Adrenal gland (tissue), 12 donors: ENCODE data around the gene ACER3. TPM values are rescaled to one million over a fixed set of nuclear protein-coding genes. Genes with fewer than 3 reads are reported as not detected.
"Not testable (repeated sequence)": the region's sequence is repeated elsewhere in the genome, so short reads cannot be mapped to it uniquely, and the experiment has no call there.

ENCODE experiments used
- DNase-seq, 7 donors: peaks; one replicate each; pipeline ENCODE4 v3.0.0-alpha.2; 2019 to 2020
- H3K27ac ChIP-seq, 5 donors: fragments of 200-600 bp; sonication (generic) in 4 of 5; 1 replicate in 3 of 5; 2 replicates in 2 of 5; pipeline versions ENCODE4 v1.5.1 to v1.8.0; 2016 to 2020; ENCODE audit warnings: mild to moderate bottlenecking in 1 of 5
- H3K27me3 ChIP-seq: fragments of 200-600 bp; 2 replicates; pipeline ENCODE4 v1.8.0; 2021
- H3K36me3 ChIP-seq, 2 donors: fragments of 200-600 bp; replicated peaks in 1 of 2; 1 replicate in 1 of 2; 2 replicates in 1 of 2; pipeline versions ENCODE4 v1.5.1 to v1.8.0; 2018 to 2022
- H3K4me1 ChIP-seq, 2 donors: fragments of 200-600 bp; replicated peaks in 1 of 2; 1 replicate in 1 of 2; 2 replicates in 1 of 2; pipeline versions ENCODE4 v1.5.1 to v1.8.0; 2018 to 2021
- H3K4me3 ChIP-seq, 4 donors: fragments of 200-600 bp; sonication (generic) in 3 of 4; one replicate each; pipeline ENCODE4 v1.5.1; 2016 to 2018
- H3K9me3 ChIP-seq, 3 donors: fragments of 200-600 bp; sonication (generic) in 1 of 3; replicated peaks in 1 of 3; 1 replicate in 2 of 3; 2 replicates in 1 of 3; pipeline versions ENCODE4 v1.5.1 to v1.8.0; 2016 to 2021
- POLR2A ChIP-seq, 2 donors: fragments of 450-650 bp; IDR thresholded peaks; one replicate each; pipeline ENCODE4 v1.6.1; 2017; ENCODE audit warnings: antibody characterized with exemption in 2 of 2, mild to moderate bottlenecking in 2 of 2, moderate library complexity in 1 of 2
- WGBS, 4 donors: extraction: QIAGEN DNeasy Blood & Tissue Kit in 2 of 4; methylation state at CpG; one replicate each; pipeline versions ENCODE4 v1.1.5 to v1.1.7; 2013 to 2017; 5-methylcytosine and 5-hydroxymethylcytosine counted together
- intact Hi-C, 2 donors: fragments of 100-400 bp; cut with DNase I; formaldehyde crosslinking; loops; one replicate each; pipeline versions ENCODE4 v1.14.1 to v1.15.0; 2022 to 2023
- polyA plus RNA-seq, 3 donors: library from polyadenylated mRNA; stranded (reverse); fragments of 200-250 nt in 2 of 3; fragments of 350-450 nt in 1 of 3; fragmentation: Illumina TruSeq in 1 of 3; extraction: RNeasy Lipid Tissue Mini Kit (QIAGEN cat#74804) in 1 of 3; gene quantifications; one replicate each; pipeline ENCODE4 v1.2.3, GENCODE V29; 2013 to 2014
- total RNA-seq, 9 donors: library from RNA; depleted of rRNA in 4 of 9; stranded (reverse); fragments of >200 nt in 4 of 9; fragments of 120-200 nt in 1 of 9; fragmentation: NEBNext Ultra II Directional in 1 of 9; extraction: Animal tissue kit (Norgen Biotek cat#: 25700) in 1 of 9; gene quantifications; one replicate each; pipeline versions ENCODE4 v1.1.0 to v1.2.4, GENCODE V29; 2013 to 2023
- TF ChIP-seq, protein P1 (sequence below), 6 experiments: fragments of 450-650 bp in 4 of 6; fragments of 200-600 bp in 2 of 6; sonication (generic) in 1 of 6; IDR thresholded peaks; 1 replicate in 5 of 6; 2 replicates in 1 of 6; pipeline versions ENCODE4 v1.5.1 to v1.8.0; 2016 to 2021; ENCODE audit warnings: antibody characterized with exemption in 6 of 6, mild to moderate bottlenecking in 2 of 6, moderate library complexity in 1 of 6
- donor health status: healthy with polysubstance abuse.
- donor health status: Bipolar disorder and iron deficiency.
- donor health status: DM: yes; HTN: yes; CAD: no.
- donor health status: DM: no; HTN: no; CAD: no.
- donor health status: DM: no; HTN: no; CAD: no.
- donor health status: DM: yes; HTN: yes; CAD: no.

Gene ACER3
- total and polyA plus RNA-seq, 12 donors, result 4.1 to 22.0 (median 15.3) TPM

DNA sequence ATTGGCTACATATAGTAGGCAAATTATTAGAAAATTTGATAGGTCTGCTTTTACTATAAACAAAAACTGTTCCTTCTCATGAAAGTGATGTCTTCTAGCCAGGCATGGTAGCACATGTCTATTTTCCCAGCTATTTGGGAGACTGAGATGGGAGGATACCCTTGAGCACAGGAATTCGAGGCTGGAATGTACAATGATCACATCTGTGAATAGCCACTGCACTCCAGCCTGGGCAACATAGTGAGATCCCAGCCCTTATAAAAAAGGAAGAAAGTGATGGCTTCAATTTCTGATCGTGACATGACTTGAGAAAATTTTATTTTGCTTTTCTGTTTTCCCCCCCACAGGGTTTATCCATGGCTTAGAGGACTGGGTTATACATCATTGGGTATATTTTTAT lies 154.0 kb downstream of the ACER3 start:
- Histone ChIP-seq H3K36me3 (no peaks in the 10 kb centered on the region), H3K27ac (no peak overlapping the region), H3K27me3 (no peaks in the 10 kb centered on the region), H3K4me1 (no peaks in the 10 kb centered on the region), H3K4me3 (no peak overlapping the region), H3K9me3 (no peaks in the 10 kb centered on the region)
- intact Hi-C loops, result no loop called here
- no peak for TF ChIP-seq POLR2A (IDR thresholded peaks at IDR 0.05)
- TF ChIP-seq, protein P1, sequence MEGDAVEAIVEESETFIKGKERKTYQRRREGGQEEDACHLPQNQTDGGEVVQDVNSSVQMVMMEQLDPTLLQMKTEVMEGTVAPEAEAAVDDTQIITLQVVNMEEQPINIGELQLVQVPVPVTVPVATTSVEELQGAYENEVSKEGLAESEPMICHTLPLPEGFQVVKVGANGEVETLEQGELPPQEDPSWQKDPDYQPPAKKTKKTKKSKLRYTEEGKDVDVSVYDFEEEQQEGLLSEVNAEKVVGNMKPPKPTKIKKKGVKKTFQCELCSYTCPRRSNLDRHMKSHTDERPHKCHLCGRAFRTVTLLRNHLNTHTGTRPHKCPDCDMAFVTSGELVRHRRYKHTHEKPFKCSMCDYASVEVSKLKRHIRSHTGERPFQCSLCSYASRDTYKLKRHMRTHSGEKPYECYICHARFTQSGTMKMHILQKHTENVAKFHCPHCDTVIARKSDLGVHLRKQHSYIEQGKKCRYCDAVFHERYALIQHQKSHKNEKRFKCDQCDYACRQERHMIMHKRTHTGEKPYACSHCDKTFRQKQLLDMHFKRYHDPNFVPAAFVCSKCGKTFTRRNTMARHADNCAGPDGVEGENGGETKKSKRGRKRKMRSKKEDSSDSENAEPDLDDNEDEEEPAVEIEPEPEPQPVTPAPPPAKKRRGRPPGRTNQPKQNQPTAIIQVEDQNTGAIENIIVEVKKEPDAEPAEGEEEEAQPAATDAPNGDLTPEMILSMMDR (IDR thresholded peaks at IDR 0.05), result no peak
- DNase-seq, result no peak
- 92 to 97% (median 93%) methylated on average over 2 of the region's 2 CpGs for WGBS, 4 donors

DNA sequence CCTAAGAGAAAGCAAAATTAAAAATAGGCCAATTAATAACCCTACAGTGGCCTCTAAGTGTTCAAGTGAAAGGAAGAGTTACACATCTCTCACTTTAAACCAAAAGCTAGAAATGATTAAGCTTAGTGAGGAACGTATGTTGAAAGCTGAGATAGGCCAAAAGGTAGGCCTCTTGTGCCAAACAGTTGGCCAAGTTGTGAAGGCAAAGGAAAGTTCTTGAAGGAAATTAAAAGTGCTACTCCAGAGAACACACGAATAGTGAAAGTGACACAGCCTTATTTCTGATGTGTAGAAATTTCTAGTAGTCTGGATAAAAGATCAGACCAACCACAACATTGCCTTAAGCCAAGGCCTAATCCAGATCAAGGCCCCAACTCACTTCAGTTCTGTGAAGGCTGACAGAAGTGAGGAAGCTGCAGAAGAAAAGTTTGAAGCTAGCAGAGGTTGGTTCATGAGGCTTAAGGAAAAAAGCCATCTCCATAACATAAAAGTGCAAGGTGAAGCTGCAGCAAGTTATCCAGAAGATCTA lies 157.7 kb downstream of the ACER3 start:
- H3K9me3 ChIP-seq, intact Hi-C loops, H3K4me1 ChIP-seq, H3K36me3 ChIP-seq, DNase-seq, H3K4me3 ChIP-seq, H3K27me3 ChIP-seq, H3K27ac ChIP-seq: not testable (repeated sequence)
- WGBS, 4 donors, result 85 to 94% (median 92%) methylated on average over 2 of the region's 2 CpGs

DNA sequence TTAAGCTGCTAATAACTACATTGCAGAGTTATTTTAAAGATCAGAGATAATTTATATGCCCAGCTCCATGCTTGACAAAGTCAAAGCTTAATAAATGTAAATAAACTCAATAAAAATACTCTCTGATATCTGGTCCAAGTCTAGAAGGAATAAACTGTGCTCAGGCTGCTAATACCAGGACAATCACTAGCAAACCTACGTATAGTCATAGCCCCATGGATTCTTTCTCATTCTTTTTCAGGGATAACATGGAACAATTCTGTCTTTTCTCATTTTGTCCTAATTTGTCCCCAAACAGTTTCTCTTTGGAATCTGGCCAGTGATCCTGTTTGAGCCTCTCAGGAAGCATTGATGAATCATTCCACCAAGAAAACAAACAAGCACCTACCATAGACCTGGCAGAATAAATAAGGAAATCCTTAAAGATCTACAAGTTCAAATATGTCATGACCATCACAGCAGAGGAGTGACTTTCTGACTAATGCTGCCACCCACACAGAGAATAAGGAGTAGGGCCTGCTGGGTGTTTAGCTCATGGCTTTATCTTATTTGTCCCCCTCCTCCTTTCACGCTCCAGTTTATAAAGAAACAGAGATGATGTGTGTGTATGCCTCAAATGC lies 159.4 kb downstream of the ACER3 start:
- TF ChIP-seq POLR2A (IDR thresholded peaks at IDR 0.05), result no peak
- TF ChIP-seq, protein P1 (IDR thresholded peaks at IDR 0.05), result no peak
- DNase-seq, result no peak
- Histone ChIP-seq H3K4me3 (no peak overlapping the region), H3K9me3 (no peaks in the 10 kb centered on the region), H3K36me3 (no peaks in the 10 kb centered on the region), H3K4me1 (no peaks in the 10 kb centered on the region), H3K27me3 (no peaks in the 10 kb centered on the region), H3K27ac (no peak overlapping the region)
- WGBS, 4 donors, result 65 to 84% (median 72%) methylated on average over 2 of the region's 2 CpGs
- intact Hi-C loops, result no loop called here

DNA sequence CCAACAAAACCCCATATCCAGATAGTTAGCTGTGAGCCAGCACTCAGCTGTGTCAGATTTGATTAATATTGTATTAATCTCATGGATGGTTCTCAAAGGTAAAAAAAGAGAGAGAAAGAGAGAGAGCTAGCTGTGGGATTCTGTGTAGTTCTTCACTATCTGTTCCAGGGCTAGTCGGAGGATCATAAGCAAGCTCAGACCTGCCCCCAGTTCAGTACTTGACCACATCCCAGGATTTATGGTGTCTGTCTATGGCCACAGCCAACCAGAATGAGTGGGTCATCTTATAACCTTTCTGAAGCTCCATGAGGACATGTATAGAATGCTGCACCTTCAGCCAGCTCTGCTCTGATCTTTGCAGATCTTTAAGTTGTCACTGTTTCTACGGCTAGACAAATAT lies 160.0 kb downstream of the ACER3 start:
- 87 to 97% (median 93%) methylated on average over 2 of the region's 2 CpGs for WGBS, 4 donors
- intact Hi-C loops, result no loop called here
- no peaks in the 10 kb centered on the region for H3K4me1 ChIP-seq
- TF ChIP-seq POLR2A (IDR thresholded peaks at IDR 0.05), result no peak
- TF ChIP-seq, protein P1 (IDR thresholded peaks at IDR 0.05), result no peak
- no peak for DNase-seq
- H3K27me3 ChIP-seq, result no peaks in the 10 kb centered on the region
- H3K4me3 ChIP-seq, result no peak overlapping the region
- no peaks in the 10 kb centered on the region for H3K36me3 ChIP-seq
- H3K9me3 ChIP-seq, result no peaks in the 10 kb centered on the region
- H3K27ac ChIP-seq, result no peak overlapping the region

DNA sequence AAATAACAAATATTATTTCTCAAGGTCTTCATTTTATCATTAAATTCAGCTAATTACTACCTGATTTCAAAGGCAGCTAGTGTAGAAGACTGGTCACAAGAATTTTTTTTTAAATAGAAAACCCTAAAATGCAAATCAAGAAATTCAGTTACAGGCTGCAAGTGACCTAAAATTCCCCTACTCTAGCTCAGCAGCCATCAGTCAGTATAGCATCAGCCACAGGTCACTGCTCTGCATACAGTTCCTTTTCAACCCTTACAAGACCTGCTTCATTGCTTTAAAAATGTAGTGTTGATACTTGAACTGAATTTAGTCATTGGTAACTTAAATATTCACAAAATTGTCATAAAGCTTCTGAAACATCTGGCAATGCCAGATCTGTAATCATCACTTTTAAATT lies 164.0 kb downstream of the ACER3 start:
- no peak for DNase-seq
- H3K9me3 ChIP-seq, result no peaks in the 10 kb centered on the region
- no peak overlapping the region for H3K27ac ChIP-seq
- peaks cover 4% of the 10 kb centered on the region for H3K27me3 ChIP-seq
- no peak overlapping the region for H3K4me3 ChIP-seq
- H3K36me3 ChIP-seq, result no peaks in the 10 kb centered on the region
- no peaks in the 10 kb centered on the region for H3K4me1 ChIP-seq
- no peak for TF ChIP-seq POLR2A (IDR thresholded peaks at IDR 0.05)
- TF ChIP-seq, protein P1 (IDR thresholded peaks at IDR 0.05), result no peak
- intact Hi-C loops, result no loop called here
